Glutamatergic neuron (in vitro differentiated cells): ENCODE measurements around the gene RRAS2. TPM values are rescaled to one million over a fixed set of nuclear protein-coding genes. Genes with fewer than 3 reads are reported as not detected.

ENCODE experiments used
- DNase-seq: peaks from one replicate; pipeline ENCODE4 v3.0.0; 2022
- H3K27ac Mint-ChIP-seq: one replicate; pipeline ENCODE4 v1.8.0; 2020; ENCODE audit warnings: mild to moderate bottlenecking, mixed read lengths, inconsistent platforms; ENCODE audit not compliant: unreplicated experiment
- H3K27me3 Mint-ChIP-seq: one replicate; pipeline ENCODE4 v1.8.0; 2020; ENCODE audit warnings: mild to moderate bottlenecking, moderate library complexity, mixed read lengths, inconsistent platforms; ENCODE audit not compliant: unreplicated experiment
- H3K36me3 Mint-ChIP-seq: one replicate; pipeline ENCODE4 v1.8.0; 2020; ENCODE audit warnings: mild to moderate bottlenecking, mixed read lengths, inconsistent platforms; ENCODE audit not compliant: unreplicated experiment
- H3K4me1 Mint-ChIP-seq: one replicate; pipeline ENCODE4 v1.8.0; 2020; ENCODE audit warnings: mild to moderate bottlenecking, low read depth, mixed read lengths, inconsistent platforms; ENCODE audit not compliant: unreplicated experiment
- H3K4me3 Mint-ChIP-seq: one replicate; pipeline ENCODE4 v1.8.0; 2020; ENCODE audit warnings: mild to moderate bottlenecking, mixed read lengths, inconsistent platforms; ENCODE audit not compliant: unreplicated experiment
- H3K9me3 Mint-ChIP-seq: one replicate; pipeline ENCODE4 v1.8.0; 2020; ENCODE audit warnings: mild to moderate bottlenecking, moderate library complexity, mixed read lengths, inconsistent platforms; ENCODE audit not compliant: unreplicated experiment
- total RNA-seq: library from RNA; stranded (reverse); fragmentation: NEBNext Ultra II Directional; extraction: Animal tissue kit (Norgen Biotek cat#: 25700); gene quantifications from one replicate; pipeline ENCODE4 v1.2.1, GENCODE V29; 2021; ENCODE audit not compliant: unreplicated experiment
- TF ChIP-seq, protein P1 (sequence below): fragments of 200-600 bp; sonication (generic); IDR thresholded peaks from one replicate; pipeline ENCODE4 v1.5.0; 2021; ENCODE audit not compliant: partially characterized antibody, unreplicated experiment

RRAS2 gene
- total RNA-seq, 1 donor from 2014 or later, result 20.8 TPM

DNA sequence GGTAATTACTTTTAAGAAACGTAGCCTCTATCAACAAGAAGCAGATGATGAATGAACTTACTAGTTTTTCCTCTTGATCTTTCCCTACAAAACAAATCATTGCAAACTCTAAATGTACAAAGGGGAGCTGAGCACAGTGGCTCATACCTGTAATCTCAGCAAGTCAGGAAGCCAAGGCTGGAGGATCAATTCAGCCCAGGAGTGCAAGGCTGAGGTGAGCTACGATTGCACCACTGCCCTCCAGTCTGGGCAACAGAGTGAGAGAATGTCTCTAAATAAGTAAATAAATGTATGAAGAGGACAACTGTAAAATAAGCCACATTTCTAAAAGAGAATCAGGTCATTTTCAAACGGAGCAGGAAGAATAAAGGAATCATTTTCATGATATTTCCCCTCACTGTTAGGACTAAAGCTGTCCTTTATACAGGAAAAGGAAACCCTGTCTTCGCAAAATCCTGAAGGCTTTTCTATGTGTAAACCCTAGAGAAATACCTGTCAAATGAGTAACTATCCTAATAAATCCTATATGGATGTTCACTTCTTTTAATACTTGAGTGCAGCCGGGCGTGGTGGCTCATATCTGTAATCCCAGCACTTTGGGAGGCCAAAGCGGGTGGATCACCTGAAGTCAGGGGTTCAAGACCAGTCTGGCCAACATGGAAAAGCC, 41.2 kb downstream of the RRAS2 start:
- Mint-ChIP-seq H3K4me3 (no peak overlapping the region), H3K27me3 (no peaks in the 10 kb centered on the region), H3K9me3 (no peaks in the 10 kb centered on the region), H3K27ac (no peak overlapping the region), H3K4me1 (no peaks in the 10 kb centered on the region), H3K36me3 (no peaks in the 10 kb centered on the region)
- TF ChIP-seq, protein P1, sequence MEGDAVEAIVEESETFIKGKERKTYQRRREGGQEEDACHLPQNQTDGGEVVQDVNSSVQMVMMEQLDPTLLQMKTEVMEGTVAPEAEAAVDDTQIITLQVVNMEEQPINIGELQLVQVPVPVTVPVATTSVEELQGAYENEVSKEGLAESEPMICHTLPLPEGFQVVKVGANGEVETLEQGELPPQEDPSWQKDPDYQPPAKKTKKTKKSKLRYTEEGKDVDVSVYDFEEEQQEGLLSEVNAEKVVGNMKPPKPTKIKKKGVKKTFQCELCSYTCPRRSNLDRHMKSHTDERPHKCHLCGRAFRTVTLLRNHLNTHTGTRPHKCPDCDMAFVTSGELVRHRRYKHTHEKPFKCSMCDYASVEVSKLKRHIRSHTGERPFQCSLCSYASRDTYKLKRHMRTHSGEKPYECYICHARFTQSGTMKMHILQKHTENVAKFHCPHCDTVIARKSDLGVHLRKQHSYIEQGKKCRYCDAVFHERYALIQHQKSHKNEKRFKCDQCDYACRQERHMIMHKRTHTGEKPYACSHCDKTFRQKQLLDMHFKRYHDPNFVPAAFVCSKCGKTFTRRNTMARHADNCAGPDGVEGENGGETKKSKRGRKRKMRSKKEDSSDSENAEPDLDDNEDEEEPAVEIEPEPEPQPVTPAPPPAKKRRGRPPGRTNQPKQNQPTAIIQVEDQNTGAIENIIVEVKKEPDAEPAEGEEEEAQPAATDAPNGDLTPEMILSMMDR, result no peak
- DNase-seq, result no peak

DNA sequence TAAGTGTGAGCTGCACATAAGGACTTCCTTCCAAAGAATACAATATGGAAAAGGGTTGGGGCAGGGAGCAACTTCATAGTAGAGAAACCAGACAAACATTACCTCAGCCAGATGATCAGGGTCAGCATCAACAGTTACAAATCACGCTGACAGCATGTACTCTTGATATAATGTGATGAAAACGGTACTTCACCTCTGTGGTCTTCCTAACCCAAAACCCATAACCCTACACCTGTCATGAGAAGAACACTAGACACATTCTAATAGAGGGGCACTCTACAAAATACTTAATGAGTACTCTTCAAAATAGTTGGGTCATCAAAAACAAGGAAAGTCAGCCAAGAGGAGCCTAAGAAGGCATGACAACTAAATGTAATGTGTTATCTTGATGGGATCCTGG, 43.9 kb downstream of the RRAS2 start:
- Mint-ChIP-seq H3K4me1 (no peaks in the 10 kb centered on the region), H3K36me3 (no peaks in the 10 kb centered on the region), H3K27me3 (no peaks in the 10 kb centered on the region), H3K27ac (no peak overlapping the region), H3K9me3 (no peaks in the 10 kb centered on the region), H3K4me3 (no peak overlapping the region)
- TF ChIP-seq, protein P1, result no peak
- no peak for DNase-seq

DNA sequence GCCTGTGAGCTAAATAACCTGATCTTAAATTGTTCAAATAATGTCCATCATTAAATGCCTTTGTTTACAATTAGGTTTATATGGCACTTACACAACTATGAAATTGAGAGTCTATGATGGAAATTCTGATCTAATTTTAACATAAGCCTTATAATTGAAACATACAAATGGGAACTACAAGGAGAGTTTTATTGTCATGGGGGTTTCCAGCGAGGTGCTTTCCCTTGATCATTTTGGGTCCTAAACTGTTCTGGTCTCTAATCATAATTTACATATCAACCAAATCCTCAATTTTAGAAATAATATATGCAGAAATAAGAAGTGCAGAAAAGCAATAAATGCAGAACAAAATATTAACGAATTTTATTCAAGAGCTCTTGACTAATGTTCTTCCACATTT, 44.9 kb downstream of the RRAS2 start:
- H3K4me3 Mint-ChIP-seq, result no peak overlapping the region
- H3K27ac Mint-ChIP-seq, result no peak overlapping the region
- H3K9me3 Mint-ChIP-seq, result no peaks in the 10 kb centered on the region
- H3K27me3 Mint-ChIP-seq, result no peaks in the 10 kb centered on the region
- TF ChIP-seq, protein P1, result no peak
- DNase-seq, result no peak
- H3K36me3 Mint-ChIP-seq, result no peaks in the 10 kb centered on the region
- no peaks in the 10 kb centered on the region for H3K4me1 Mint-ChIP-seq

DNA sequence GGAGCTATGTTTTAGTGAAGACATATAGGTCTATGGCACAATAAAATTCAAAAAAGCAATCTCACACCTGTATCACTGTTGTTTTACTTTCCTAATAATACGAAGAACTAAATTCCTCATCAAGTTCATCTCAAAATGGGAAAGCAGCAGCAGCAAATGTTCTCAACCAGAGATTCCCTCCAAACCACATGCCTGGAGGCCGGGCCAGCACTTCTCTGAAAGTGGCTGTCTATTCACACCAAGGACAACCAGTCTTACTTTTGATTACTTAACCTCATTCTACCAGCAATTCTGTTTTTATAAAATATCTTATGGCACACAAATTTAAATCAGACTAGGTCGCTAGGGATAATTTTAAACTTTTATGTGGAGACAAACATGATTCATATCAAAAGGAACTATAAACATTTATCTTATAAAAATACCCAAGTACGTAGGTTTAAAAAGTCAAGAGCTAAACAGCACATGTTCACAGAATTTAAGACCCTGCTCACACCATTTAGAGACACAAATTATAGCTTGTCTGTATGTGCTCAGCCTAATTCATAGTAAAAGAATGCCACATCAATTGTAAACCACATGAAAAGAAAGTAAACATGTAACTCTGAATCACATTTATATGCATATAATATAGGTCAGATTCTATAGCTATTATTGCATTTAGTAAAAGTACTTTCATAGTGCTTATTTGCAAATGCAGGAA, 46.1 kb downstream of the RRAS2 start:
- Mint-ChIP-seq H3K27ac (no peak overlapping the region), H3K4me1 (no peaks in the 10 kb centered on the region), H3K4me3 (no peak overlapping the region), H3K9me3 (no peaks in the 10 kb centered on the region), H3K36me3 (no peaks in the 10 kb centered on the region), H3K27me3 (no peaks in the 10 kb centered on the region)
- TF ChIP-seq, protein P1, result no peak
- DNase-seq, result no peak

DNA sequence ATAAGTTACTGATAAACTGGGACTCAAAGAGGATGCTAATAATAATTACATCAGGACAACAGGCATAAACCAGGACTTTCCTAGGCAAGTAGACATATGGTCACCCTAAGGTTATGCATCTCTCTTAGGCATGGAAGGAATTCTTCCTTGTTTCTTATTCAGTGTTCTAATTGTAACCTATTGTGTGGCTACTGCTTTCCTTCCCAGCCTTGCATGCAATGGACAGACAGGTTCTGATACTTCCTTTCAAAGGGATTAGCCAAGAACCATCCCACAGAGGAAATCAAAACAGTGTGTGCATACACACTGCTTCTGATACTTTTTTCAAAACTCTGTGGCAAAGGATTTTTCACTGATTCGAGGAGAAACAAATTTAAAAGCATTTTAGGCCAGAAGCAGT, 48.3 kb downstream of the RRAS2 start:
- no peaks in the 10 kb centered on the region for H3K36me3 Mint-ChIP-seq
- no peak for DNase-seq
- no peak overlapping the region for H3K27ac Mint-ChIP-seq
- TF ChIP-seq, protein P1, result no peak
- H3K4me1 Mint-ChIP-seq, result no peaks in the 10 kb centered on the region
- H3K27me3 Mint-ChIP-seq, result peaks cover 1% of the 10 kb centered on the region
- no peaks in the 10 kb centered on the region for H3K9me3 Mint-ChIP-seq
- H3K4me3 Mint-ChIP-seq, result no peak overlapping the region
